GM18499 (cell line): Measurements from ENCODE around the gene KIF1C.
"Not testable (repeated sequence)": the region's sequence is repeated elsewhere in the genome, so short reads cannot be mapped to it uniquely, and the experiment has no call there.

Experiments
- ATAC-seq: cut with Tn5 transposase; IDR thresholded peaks from one replicate; pipeline ENCODE4 v1.9.1; 2021; ENCODE audit warnings: moderate number of reproducible peaks; ENCODE audit not compliant: insufficient read depth, unreplicated experiment

Gene KIF1C

DNA sequence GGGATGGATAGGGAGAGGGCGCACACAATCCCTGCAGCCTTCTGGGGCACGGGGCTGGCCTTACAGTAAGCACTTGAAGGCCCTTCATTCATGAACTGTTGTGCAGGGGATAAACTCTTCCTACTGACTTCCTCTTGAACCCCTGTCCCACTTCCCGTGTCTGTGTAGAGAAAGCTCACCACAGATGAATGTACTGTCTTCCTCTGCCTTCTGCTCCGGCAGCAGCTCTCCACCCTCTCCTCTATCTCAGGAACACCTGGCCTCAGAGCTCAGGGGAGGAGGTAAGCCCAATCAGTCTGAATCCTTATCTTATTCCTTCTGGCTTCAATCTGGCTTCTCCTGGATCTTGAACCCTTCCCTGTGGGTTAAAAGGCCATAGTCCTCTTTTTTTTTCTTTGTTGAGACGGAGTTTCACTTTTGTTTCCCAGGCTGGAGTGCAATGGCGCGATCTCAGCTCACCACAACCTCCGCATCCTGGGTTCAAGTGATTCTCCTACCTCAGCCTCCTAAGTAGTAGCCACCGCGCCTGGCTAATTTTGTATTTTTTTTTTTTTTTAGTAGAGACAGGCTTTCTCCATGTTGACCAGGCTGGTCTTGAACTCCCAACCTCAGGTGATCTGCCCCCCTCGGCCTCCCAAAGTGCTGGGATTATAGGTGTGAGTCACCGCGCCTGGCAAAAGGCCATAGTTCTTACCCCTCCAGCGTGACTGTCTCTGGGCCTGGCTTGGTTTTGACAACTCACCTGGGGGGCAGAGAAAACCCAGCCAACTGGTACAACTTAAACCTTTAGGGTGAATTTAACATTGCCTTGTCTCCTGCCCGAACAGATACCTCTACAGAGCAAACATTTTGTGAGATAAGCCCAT lies 44.6 kb downstream of the KIF1C start:
- ATAC-seq: no peak

DNA sequence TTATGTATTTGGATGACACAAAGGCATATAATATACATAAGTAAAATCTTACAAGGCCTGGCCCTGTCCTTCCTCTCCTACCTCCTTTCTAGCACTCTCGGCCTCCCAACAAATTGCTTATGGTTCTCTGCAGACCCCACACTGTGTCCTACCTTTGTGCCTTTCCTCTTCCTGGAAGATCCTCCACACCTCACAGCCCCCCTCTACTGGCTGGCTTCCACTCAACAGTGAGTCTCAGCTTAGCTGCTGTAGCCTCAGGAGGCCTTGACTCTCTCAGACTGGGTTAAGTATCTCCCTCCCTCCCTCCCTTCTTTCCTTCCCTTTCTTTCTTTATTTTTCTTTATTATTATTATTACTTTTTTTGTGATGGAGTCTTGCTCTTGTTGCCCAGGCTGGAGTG lies 45.8 kb downstream of the KIF1C start:
- ATAC-seq: no peak

DNA sequence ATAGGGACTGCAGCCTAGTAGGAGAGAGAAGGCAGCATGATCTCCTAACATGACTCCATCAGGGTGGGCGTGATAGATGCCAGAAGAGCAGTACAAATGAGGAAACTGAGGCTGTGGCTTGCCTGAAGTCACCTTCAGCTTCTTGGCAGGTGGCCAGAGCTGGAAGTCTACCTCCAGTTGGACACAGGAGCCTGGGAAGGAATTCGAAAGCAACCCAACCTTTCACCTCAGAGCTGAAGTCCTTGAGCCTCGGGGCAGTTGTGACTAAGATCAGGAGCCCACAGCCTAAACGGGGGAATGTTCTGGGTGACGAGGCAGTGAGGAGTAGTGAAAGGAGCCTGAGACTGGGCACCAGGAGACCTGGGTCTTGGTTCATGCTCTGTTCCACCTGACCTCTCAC lies 46.9 kb downstream of the KIF1C start:
- no peak for ATAC-seq

DNA sequence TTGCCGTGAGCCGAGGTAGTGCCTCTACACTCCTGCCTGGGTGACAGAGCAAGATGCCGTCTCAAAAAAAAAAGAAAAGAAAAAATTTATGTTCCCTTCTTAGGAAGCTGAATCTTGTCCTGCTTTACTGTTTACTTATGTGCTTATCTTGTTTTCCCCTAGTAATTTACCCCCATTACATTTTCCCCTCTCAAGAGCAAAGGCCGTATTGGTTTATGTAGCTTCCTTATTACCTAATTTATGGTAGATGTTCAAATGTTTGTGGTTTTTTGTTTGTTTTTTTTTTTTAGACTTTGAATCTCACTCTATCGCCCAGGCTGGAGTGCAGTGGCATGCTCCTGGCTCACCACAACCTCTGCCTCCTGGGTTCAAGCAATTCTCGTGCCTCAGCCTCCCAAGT lies 47.7 kb downstream of the KIF1C start:
- no peak for ATAC-seq

GRCh38 chr17:5047446-5047845 lies 49.7 kb downstream of the KIF1C start:
- no peak for ATAC-seq

DNA sequence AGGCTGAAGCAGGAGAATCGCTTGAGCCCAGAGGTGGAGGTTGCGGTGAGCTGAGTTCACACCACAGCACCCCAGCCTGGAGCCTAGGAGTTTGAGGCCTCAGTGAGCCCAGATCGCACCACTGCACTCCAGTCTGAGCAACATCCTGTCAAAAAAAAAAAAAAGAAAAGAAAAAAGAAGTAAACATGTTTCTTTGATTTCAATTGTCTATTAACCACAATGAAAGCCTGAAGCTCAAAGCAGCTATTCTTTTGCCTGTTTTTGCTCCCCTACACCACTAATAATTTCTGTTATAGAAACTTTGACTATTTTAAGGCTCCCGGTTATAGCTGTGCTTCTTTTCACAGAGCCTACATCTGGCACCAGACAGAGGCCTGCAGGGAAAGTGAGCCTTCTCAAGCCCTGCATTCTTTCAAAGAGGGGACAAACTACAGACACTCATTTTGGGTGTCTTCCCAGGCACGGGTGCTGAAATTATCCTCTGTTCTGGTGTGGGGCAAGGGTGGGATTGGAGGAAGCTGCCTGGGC lies 51.6 kb downstream of the KIF1C start:
- ATAC-seq: no peak

GRCh38 chr17:5050278-5050677 lies 52.5 kb downstream of the KIF1C start:
- ATAC-seq: no peak

DNA sequence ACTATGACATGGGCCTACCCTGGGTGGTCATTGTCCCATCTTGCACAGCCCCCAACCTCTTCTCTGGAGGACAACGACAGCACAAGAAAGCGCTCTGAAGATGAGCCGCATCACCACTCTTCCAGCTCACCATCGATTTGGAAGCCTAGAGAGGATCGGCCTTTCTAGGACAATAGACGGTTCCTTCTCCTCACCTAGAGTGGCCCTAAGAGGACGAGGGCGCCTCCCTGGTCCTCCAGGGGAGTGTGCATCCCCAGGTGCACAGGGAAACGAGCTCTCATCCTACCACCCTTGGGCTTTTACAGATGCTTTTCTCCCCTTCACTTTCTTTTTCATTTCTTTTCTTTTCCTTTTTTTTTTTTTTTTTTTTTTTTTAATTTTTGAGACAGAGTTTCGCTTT lies 57.8 kb downstream of the KIF1C start:
- ATAC-seq: no peak

DNA sequence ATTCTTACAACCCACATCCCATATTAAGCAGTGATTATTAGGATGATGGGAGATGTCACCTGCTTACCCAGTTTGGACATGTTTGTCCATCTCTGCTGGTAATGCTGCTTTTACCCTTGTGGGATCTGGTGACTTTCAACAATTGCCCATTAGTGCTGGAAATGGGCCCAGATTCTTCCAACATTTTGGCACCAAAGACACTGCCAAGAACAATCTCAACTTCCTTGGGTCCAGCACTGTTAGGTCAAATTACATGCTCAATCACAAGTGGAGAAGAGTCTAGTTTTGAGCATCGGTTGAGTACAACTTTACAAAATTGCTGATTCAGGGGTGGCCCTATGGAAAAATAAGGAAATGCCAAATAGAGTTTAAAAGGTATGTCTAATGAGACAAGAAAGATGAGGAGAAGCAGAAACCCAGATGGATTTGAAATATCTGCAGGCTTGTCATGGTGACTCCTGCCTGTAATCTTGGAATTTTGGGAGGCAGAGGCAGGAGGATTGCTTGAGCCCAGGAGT lies 67.5 kb downstream of the KIF1C start:
- ATAC-seq: no peak

- no peak for ATAC-seq
Measured at GRCh38 chr17:5068236-5068635, 70.5 kb downstream of the KIF1C start.

DNA sequence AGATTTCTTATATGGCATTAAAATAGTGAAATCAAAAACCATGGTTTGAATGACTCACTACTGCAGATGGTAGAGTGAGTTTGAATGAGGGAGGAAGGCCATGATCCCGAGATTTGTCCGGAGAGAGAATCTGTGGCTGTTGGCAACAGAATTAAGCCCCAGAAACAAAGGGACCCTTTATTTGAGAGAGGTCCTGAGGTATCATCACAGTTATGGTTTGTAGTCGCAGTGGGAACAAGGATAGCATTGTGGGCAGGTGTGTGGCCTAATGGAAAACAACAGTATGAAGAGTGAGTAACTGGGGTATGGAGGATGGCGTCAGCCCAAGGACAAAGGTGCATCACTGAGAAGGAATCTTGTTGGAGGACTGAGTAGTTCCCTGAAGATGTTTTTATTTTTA lies 72.0 kb downstream of the KIF1C start:
- ATAC-seq: no peak

DNA sequence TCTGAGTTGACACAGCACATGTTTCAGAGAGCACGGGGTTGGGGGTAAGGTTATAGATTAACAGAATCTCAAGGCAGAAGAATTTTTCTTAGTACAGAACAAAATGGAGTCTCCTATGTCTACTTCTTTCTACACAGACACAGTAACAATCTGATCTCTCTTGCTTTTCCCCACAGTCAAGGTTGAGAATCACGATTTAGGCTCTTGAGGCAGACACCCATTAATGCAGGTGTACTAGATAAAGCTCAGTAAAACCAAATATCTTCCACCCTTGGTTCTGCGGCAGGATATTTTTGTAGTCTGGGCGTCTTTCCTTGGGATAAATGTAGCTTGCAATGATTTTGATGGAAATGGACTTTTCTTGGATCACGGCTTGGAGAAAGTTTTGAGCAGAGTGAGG lies 77.7 kb downstream of the KIF1C start:
- ATAC-seq: not testable (repeated sequence)

DNA sequence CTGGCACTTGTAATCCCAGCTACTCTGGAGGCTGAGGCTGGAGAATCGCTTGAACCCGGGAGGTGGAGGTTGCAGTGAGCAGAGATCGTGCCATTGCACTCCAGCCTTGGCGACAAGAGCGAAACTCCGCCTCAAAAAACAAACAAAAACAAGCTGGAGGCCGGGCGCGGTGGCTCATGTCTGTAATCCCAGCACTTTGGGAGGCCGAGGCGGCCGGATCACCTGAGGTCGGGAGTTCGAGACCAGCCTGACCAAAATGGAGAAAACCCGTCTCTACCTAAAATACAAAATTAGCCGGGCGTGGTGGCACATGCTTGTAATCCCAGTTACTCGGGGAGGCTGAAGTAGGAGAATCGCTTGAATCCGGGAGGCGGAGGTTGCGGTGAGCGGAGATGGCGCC lies 79.5 kb downstream of the KIF1C start:
- not testable (repeated sequence) for ATAC-seq

DNA sequence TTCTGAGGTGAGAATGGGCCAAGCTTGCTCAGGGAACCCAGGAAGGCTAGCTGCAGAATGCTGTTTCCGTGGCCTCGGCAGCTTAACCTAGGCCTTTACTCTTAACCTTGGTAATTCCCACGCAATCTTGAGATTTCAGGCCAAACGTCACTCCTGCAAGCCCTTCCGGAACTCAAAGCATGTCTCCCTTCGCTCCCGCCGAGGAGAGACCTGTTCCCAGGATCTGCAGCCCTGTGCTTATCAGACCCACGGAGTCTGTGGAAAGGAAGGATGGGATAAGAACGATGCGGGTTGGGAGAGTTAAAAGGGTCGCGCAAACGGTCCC lies 80.0 kb downstream of the KIF1C start:
- no peak for ATAC-seq
